NCI-H1048 (cell line): ENCODE results near the gene SNX27.
"Not testable (repeated sequence)": the region's sequence is repeated elsewhere in the genome, so short reads cannot be mapped to it uniquely, and the experiment has no call there.

Experiments
- DNase-seq: peaks from one replicate; lab custom pipeline; 2025; lab: John Stamatoyannopoulos, UW

SNX27 gene

DNA sequence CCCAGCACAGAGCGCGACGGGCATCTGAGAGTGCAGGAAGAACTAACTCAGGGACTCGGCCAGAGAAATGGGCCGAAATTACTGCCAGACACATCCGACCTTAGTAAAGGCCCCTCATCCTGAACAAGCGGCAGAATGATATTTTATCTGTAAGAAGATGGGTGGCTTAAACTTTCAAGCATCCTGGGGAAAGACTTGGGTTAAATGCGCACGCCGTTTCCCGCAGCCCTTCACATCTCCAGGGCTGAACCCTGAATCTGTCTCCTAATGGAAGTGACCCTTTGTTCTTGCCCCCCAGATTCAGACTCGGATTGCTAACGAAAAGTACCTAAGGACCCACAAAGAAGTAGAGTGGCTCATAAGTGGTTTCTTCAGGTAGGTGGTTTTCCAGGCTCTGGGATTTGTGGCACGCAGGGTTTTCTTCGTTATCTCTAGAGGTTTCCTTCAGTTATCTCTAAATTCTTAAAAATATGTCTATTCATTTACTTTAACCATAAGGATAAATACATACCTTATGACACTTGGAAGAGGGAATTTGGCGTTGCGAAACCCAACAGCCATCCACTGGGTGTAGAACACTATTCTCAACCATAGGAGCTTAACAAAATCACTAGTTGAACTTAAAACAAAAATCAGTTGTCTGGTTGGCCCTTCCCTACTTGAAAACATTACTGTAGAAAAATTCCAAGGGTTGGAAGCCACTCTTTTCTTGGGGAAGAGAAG lies 110.1 kb downstream of the SNX27 start:
- no peak for DNase-seq

DNA sequence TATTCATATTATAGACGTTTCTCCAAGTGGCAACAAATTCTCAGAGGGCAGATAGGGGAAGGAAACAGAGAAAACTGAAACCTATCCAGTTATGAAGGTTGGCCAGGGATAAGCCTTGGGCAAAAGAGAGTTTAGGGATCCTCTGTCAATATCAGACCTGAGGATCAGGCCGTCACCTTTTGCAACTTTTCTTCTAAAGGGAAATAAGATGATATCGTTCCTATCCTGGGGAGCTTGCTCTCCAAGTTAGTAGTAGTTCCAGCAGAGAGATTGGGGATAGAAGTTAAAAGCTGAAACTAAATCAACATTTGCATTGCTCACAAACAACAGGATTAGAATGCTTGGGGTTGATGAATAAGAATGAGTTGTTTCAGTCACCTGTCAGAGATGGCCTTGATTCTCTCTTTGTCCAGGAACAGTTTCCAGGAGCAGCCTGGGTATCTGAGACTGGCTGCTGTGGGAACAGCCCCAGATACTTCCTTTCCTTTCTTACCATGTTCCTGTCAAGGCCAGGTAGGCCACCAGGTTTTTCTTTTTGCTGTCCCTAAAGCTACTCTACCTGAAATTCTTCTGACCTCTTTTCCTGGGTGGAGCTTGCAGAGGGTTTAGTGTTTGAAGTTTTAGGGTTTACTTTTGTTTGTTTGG lies 112.0 kb downstream of the SNX27 start:
- no peak for DNase-seq

DNA sequence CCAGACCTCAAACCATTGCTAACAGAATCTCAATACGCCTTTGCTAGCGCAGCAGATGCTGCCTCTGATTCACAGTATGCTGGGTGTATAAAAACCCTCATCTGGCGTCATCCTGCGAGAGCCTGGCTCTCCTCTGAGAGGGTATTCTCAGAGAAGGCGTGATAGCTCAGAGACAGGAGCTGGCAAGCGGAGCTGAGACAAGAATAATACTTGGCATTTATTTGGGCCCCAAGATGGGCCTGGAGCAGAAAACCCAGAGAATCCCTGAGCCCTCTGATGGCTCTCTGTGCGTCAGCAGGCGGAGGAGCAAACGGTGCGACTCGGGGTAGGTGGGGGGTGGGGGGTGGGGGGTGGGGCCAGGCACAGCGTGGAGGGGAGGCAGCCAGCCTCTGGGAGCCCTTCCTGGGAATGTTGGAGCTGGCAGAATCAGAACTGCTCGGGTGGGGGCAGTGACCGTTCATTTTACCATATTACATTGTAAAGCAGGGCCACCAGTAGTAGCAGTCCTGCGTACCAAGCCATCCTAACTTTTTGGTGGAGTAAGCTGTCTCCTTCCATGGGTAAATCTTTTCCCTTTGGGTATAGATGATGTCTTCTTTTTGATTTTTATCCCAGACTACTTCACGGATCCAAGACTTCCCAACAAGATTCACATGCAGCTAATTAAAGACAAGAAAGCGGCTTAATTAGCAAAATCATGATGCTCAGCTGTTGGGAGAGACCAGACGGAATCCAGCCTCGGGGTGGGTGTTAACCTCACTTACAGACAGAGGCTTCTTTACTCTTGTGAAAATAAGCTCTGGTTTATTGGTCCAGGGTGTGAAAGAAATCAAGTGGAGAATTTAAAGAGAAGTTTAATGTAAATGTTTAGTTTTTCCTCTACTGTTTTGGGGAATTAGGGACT lies 116.6 kb downstream of the SNX27 start:
- DNase-seq = no peak

DNA sequence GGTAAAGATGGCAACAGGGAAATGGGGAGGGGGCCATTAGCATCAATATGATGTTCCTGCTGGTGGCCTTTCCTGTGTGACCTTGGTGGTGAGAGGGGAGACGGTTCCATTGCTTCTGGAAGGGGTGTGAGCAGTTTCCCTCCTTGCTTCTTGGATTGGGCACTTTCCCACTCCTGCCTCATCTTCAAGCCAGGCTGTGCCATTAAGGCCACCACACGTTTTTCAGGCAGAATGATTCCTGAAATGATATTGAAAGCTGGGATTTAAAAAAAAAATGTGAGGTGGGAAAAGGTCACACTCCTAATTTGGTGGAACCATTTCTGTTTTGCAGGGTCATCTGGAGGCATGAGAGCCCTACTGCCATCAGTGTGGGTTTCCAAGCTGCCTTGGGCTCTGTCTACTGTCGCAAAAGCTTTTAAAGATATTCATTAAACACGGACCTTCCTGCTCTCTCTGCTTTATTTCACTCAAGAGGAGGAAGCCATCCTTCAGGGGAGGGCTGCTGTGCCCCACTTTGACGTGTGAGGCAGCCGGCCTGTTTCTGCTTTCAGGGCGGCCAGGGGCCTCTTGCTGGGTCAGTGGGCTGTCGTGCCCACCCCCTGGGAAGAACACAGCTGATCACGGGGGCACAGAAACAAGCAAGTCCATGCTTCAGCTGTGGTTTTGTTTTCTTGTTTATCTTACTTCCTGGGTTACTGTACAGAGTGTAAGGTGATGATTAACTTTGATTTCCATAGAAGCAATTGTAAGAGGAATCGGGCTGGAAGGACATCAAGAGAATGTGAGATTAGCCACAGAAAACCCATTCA lies 117.5 kb downstream of the SNX27 start:
- no peak for DNase-seq

DNA sequence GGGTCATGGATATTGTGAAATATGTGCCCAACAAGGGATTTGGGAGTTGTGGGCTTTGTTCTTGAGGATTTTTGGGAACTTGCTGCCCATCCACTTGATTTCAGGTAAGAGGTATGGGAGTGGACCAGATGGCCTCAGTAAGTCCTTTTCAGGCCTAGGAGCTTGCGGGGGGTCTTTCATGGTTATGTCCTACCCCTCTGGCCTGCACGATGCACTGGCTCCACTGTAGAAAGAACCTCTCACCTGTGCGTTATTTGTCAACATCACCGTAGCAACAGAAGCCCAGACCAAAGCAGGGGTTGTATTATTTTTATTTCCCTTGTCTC lies 118.1 kb downstream of the SNX27 start:
- DNase-seq = no peak

DNA sequence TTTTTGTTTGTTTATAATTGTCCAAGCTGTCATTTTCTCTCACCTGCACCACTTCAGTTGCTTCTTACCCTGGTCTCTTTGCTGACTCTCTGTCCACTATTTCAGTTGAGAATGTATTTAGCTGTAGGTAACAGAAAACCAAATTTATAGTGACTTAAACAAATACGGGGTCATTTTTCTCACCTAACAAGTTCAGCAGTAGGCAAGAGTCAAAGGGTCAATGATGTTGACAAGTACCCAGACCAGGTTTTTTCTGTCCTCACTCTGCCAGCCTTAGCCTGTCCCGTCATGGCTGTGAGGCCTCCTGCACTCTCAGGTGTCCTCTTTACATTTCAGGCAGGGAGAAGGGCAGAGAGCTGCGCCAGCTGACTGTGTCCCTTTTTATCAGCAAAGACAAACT lies 121.3 kb downstream of the SNX27 start:
- no peak for DNase-seq

DNA sequence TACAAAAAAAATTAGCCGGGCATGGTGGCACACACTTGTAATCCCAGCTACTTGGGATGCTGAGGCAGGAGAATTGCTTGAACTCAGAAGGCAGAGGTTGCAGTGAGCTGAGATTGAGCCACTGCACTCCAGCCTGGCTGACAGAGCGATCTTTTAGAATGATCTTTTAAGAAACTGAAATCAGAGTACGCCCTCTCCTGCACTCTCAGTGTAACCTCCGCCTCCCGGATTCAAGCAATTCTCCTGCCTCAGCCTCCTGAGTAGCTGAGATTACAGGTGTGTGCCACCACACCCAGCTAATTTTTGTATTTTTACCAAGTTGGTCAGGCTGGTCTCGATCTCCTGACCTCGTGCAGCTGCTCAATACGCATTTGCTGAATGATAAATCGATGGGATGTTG lies 122.1 kb downstream of the SNX27 start:
- not testable (repeated sequence) for DNase-seq

DNA sequence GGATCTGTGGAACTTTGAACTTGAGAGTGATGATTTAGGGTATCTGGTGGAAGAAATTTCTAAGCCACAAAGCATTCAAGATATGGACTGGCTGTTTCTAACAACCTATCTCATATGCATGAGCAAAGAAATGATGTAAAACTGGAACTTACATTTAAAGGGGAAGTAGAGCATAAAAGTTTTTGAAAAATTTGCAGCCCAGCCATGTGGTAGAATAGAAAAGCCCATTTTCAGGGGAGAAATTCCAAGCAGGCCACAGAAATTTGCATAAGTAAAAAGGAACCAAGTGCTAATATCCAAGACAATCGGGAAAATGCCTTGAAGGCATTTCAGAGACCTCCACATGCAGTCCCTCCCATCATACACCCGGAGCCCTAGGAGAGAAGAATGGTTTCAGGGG lies 125.2 kb downstream of the SNX27 start:
- DNase-seq = no peak

DNA sequence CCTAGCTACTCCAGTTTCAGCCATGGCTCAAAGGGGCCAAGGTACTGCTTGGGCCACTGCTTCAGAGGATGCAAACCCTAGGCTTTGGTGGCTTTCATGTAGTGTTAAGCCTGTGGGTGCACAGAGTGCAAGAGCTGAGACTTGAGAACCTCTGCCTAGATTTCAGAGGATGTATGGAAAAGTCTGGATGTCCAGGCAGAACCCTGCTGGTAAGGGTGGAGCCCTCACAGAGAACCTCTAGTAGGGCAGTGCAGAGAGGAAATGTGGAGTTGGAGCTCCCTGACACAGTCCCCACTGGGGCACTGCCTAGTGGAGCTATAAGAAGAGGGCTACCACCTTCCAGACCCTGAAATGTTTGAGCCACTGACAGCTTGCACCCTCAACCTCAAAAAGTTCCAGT lies 125.6 kb downstream of the SNX27 start:
- DNase-seq = no peak

DNA sequence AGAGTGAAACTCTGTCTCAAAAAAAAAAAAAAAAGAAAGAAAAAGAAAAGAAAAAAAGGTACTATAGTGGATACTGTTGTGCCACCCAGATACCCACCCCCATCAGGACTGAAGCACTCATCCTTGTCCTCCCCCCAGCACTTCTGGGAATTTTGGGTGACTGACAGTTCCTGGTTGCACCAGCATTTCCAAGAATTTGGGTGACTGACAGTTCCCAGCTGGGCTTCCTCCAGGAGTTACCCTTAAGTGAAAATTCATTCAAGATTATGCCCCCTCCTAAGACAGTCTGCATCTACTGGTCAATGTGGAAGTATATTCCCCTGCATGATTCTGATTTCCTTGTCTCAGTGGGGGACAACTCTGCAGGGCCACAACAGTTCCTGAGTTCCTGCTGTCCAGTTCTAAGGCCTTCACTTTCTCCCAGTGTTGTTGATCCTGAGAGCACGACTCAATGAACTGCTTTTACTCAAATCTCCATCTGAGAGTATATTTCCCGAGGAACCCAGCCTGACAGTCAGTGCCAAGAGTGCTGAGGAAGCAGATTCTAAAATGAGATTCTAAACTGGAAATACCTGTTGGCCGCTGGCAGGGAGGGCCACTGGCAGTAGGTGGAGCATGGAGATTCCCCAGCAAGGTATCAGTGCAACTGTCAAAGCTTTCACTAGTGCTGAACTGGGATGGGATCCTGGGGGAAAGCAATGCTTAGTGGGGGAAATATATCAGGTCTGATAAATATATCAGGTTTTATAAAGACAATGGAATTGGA lies 127.9 kb downstream of the SNX27 start:
- no peak for DNase-seq

DNA sequence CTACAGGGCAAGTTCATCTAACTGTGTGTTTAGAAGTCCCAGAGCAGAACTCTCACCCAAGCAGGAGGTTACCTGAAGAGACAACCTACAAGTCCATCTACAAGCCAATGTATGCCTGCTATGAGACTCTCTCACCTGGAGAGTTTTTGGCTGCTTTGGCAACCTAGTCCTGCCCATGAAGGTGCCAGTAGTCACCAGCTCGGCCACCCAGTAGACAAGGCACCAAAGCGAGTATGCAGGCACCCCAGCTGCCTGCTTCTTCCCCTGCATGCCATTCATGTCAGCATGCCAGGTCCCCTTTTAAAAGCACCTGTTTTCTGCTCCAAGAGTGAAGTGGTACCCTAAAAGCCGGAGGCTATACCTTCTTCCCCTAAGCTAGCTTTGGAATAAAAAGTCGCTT lies 129.7 kb downstream of the SNX27 start:
- DNase-seq = no peak
